ENCODE measurements around the gene CACNA1D.

Gene CACNA1D

DNA sequence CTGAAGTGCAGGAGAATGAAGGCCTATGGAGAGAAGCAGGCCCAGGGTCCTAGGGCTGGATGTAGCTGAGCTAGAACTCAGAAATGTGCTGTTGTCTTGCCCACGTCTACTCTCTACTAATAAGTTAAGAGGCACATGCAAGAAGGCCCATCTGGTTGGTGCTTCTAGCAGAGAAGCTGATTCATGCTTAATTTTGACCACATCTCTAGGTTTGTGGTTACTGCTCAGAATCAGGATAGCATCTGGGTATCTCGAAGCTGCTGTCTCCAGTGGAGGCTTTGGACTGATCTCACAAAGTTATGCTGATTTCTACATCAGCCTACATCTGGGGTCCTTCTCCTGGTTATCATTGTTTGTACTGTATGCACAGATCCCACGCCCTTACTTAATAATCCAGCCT, 87.3 kb downstream of the CACNA1D start:
- DNase-seq, result no peak

DNA sequence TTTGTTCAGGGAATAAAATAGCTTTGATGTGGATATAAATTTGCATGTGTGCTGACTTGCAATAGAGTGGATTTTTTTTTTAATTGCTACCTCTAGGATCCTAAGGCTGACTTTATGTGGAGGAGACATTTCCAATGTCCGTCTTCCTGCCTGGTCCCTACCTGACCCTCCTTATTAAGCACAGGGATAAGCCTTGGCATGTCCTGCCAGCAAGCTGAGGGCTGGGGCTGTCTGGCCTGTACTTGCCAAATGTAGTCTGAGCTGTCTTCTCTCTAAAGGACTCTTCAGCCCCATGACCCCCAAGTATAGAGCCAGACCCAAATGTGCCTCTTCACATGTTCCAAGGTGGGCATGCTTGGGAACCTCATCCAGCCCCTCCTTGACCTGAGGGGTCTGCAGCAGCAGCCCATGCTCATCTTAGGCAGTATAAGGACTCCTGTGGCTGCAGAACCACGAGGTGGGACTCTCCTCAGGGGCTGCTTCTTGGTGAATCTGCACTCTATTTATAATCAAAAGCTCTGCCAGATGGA, 88.8 kb downstream of the CACNA1D start:
- DNase-seq, result no peak

GRCh38 chr3:53585049-53585448, 90.6 kb downstream of the CACNA1D start:
- no peak for DNase-seq

DNA sequence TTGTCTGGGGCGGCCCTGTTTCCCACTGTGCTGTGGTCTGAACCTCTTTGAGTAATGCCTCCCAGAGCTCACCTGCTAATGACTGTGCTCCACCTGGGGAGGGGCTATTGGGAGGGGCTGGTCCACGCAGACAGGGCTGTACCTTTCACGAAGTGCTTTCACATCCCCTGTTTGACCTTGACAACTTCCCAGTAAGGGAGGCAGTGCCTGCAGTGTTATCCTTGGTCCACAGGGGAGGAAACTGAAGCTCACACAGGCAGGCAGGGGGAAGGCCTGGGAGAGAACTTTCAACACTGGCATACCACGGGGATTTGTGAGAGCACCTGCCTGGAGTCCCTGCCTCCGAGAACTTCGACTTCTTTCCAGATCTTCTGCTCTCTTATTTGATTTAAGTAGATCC, 91.2 kb downstream of the CACNA1D start:
- DNase-seq, result no peak

DNA sequence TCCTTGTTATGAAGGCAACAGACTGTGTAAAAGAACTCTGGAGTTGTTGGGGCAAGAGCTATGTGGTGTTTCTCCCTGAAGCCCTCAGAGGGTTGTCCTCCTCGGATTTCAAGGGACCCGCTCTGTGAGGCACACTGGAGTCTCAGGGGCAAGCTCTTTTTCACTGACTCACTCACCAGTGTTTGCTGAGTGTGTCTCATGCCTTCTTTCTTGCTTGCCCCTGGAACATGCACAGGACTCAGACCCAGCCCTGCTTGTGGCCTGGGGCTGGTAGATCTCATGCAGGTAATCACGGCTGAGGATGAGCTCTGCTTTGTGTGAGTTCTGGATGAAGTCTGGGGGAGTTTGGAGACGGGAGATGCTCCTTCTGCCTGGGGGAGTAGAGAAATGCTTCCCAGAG, 93.7 kb downstream of the CACNA1D start:
- DNase-seq, result no peak

GRCh38 chr3:53589201-53589600, 94.8 kb downstream of the CACNA1D start:
- DNase-seq, result no peak

GRCh38 chr3:53589806-53590205, 95.4 kb downstream of the CACNA1D start:
- no peak for DNase-seq

DNA sequence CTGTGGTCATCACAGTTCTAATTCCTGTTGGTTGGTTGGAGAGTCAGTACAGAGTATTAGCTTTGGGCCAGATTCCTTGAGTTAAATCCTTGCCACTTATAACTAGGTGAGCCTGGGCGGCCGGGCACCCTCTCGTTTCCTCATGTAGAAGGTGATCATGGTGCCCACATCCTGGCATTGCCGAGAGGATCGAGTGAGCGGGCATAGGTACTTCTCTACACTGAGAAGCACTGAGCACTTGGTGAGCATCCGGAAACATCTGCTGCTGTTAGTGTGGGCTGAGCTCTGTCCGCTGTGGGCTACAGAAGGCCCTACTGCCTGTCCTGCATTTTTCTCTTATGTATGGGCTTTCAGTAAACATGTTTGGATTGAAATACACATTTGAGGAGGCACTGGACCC, 96.2 kb downstream of the CACNA1D start:
- DNase-seq, result no peak

DNA sequence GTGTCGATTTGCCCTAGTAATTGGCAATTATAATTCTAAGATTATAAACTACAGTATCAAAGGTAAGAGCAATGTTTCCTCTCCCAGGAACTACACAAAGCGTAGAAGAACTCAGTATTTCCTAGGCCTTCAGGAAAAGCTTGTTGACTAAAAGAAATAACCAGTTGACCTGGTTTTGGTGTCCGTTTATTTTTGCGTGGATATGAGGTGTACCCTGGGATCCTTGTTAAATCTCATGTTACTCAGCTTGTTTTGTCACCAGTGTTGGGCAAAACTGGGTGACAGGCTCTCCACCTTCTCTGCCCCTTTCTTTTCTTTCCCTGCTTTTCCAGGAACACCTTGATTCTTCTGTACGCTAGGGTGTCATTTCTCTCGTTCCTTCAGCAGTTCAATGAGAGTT, 97.2 kb downstream of the CACNA1D start:
- no peak for DNase-seq

DNA sequence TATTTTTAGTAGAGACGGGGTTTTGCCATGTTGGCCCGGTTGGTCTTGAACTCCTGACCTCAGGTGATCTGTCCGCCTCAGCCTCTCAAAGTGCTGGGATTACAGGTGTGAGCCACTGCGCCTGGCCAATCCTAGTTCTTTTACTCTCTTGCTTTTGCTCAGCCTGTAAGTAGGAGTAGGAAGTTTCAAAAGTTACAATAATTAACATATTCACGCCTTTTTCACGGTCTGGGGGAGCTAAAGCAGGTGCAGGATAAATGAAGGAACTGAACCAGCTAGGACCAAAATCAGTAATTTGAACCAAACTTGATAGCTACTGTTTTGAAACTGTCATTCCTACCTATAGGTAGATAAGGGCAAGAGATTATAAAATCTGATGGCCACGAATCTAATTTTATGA, 98.5 kb downstream of the CACNA1D start:
- no peak for DNase-seq

DNA sequence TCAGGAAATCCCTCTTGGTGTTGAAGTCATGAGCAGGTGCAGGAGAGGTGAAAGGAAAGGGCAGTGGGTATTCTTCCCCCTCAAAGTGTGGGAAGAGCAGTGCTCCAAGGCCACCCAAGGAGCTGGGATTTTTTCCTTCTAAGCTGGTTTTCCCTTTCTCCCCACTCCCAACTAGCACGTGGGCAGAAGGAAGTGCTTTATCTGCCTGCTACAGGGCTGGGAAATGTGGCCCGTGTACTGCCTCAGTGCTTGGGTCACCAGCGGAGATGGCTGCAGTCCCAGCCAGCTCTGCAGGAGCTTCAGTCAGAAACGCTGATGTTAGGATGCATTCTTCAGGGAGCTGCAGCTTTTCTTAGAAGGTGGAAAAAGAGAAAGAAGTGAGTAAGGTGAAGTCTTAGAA, 99.2 kb downstream of the CACNA1D start:
- no peak for DNase-seq

DNA sequence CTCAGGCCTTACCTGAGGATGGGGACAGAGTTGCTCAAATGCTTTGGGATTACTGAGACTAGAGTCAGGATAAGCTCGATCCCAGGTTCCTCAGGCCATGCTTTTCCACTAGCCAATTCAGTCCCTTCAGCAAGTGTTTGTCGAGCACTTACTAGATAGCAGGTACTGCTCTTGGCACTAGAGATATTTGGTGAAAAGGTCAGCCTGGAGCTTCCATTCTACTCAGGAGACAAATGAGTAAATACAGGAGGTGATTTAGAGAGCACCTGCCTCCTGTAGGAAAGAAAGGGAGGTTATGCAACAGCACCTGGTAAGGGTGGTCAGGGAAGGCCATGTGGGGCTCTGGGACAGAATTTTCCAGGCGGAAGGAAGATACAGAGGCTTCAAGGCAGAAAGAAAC, 99.9 kb downstream of the CACNA1D start:
- no peak for DNase-seq

DNA sequence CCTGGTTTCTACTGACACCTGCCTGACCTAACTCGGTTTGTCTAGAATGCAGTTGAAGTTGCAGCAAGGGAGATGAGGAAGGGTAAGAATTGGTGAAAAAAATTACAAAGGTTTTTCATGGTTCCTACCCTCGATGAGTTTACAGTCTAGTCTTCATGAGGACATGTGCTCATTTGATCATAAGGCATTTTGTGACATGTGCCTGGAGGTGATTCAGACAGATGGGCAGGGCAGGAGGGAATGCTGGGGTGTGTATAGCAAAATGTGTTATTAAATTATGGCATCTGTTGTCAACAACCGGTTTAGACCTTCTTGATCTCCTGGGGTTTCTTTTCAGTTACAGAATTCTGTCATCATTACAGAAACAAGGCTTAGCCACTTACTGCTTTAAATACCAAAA, 101.2 kb downstream of the CACNA1D start:
- DNase-seq, result no peak

- no peak for DNase-seq
These were observed 102.9 kb downstream of the CACNA1D start for GRCh38 chr3:53597136-53597915.

GRCh38 chr3:53599771-53600170, 105.4 kb downstream of the CACNA1D start:
- no peak for DNase-seq

DNA sequence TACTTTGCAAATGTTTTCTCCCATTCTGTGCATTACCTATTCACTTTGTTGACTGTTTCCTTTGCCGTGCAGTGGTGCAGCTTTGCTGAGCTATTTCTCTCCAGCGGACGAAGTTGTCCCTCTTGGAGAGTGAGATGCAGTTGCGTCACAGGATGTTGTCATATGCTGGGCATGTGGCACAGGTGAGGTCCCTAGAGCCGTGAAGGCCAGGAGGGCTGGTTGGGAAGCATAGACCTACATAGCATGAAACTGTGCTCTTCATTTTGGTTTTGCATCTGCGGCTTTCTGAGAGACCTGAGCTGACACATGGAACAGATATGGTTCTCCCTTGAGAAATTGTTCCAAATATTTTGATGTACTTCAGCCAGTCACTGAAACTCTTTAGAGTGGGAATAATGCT, 108.5 kb downstream of the CACNA1D start:
- DNase-seq, result no peak

GRCh38 chr3:53604232-53604631, 109.8 kb downstream of the CACNA1D start:
- no peak for DNase-seq

- DNase-seq, result no peak
These were observed 112.4 kb downstream of the CACNA1D start for GRCh38 chr3:53606793-53607192.

- DNase-seq, result no peak
These were observed 118.1 kb downstream of the CACNA1D start for GRCh38 chr3:53612508-53612907.

DNA sequence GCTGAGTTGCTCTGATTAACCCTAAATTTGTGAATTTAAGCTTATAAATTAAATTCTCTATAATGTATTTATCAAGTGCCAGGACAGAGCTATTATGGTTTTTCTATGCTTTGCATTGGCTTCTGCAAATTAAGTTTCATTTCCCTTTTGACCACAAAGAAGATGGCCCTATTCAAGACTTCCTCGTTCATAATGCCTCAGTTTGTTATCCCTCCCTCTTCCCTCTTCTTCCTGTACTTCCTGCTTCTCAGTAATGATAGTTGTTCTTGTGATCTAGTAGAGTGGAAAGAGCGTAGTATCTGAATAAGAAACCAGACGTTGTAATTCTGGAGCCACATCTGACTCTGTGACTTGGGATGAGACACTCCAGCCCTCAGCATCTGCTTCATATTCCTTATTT, 118.7 kb downstream of the CACNA1D start:
- DNase-seq, result no peak

DNA sequence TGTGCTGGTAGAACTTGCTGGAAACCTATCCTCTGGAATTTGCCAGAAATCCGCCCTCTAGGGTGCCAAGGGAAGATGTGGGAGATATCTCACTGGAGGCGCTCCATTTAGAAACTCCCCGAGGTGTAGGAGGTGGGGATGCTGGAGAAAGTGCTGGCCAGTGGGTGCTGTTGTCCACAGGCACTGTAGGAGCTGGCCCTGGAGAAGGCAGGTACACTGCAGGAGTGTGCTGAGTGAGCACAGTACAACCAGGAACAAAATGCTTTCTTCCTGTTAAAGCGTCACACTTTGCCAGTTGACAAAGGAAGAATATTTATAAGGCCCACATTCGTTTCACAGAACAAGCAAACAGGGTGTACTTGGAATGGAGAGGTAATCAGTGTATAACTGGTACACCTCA, 119.9 kb downstream of the CACNA1D start:
- DNase-seq, result no peak

GRCh38 chr3:53616321-53616720, 121.9 kb downstream of the CACNA1D start:
- no peak for DNase-seq

GRCh38 chr3:53616971-53617892, 122.8 kb downstream of the CACNA1D start:
- DNase-seq, result no peak

Measured in cortex of kidney (tissue), 1 donor.